ENCODE results near the gene WDFY4. TPM values are rescaled to one million over a fixed set of nuclear protein-coding genes. Genes with fewer than 3 reads are reported as not detected.

WDFY4 gene
- total and polyA plus RNA-seq, 9 of the 15 experiments (the other 6 are each of a cell fraction or from before 2014, with no cell fraction given) = 0.01 to 0.02 (median 0.01) TPM; not detected in 6

- TF ChIP-seq ZNF592 (IDR thresholded peaks at IDR 0.05) (no peak), SNIP1 (IDR thresholded peaks at IDR 0.05; ENCODE audit: low read depth) (no peak), RBM14 (IDR thresholded peaks at IDR 0.05; ENCODE audit: borderline replicate concordance, insufficient read depth, low read depth, low read length) (no peak)
Measured at GRCh38 chr10:49021685-49022084, 337.0 kb downstream of the WDFY4 start (continued).

GRCh38 chr10:49023071-49023470, 338.4 kb downstream of the WDFY4 start:
- Histone ChIP-seq H3K9me1 (ENCODE audit: control insufficient read depth, insufficient read depth, low read length) (no peaks in the 10 kb centered on the region), H3K4me2 (ENCODE audit: insufficient read depth, low read length) (no peak overlapping the region), H3K27ac (ENCODE audit: extremely low read depth, low read depth, low read length) (no peak overlapping the region), H4K20me1 (replicated peaks; ENCODE audit: control insufficient read depth, insufficient read depth, low read length) (no peaks in the 10 kb centered on the region), H3K79me2 (ENCODE audit: control insufficient read depth, insufficient read depth, low read length) (no peaks in the 10 kb centered on the region), H3K9ac (ENCODE audit: insufficient read depth in 1 of 2, low read depth in 2 of 2, low read length in 2 of 2) (no peak overlapping the region), H3K36me3 (ENCODE audit: control insufficient read depth, insufficient read depth, low read length) (no peaks in the 10 kb centered on the region), H3K4me1 (replicated peaks in 1 of 2; ENCODE audit: control insufficient read depth in 2 of 2, insufficient read depth in 2 of 2, low read length in 2 of 2) (no peaks in the 10 kb centered on the region), H3K27me3 (ENCODE audit: control insufficient read depth in 2 of 2, insufficient read depth in 2 of 2, low read length in 2 of 2) (no peaks in the 10 kb centered on the region), H2AFZ (ENCODE audit: low read depth, low read length) (no peak overlapping the region), H3K9me3 (replicated peaks; ENCODE audit: control insufficient read depth, insufficient read depth, low read depth, low read length) (no peaks in the 10 kb centered on the region), H3K4me3 (no peak overlapping the region)
- ChIA-PET CTCF (ENCODE audit: low intra/inter-chr PET ratio) (no interaction called here), POLR2A (interaction anchor here (0.6 to 1.7 kb wide), 3 partner anchors 12 to 315 kb away, joined by 3 to 6 read pairs (median 4); no protein-coding TSS in a partner anchor)
- in situ Hi-C loops (cut with MboI) = no loop called here
- FAIRE-seq = no peak
- DNase-seq (ENCODE audit: extremely low read depth in 1 of 4, low spot score in 3 of 4) = no peak
- intact Hi-C loops (cut with micrococcal nuclease) = no loop called here
- 30% methylated on average over 2 of the region's 2 CpGs for WGBS (ENCODE audit: insufficient coverage, low coverage, missing lambda C conversion rate)
- no TSS peak for BruUV-seq (replicated peaks)
- no peak for ATAC-seq
- TF ChIP-seq MLX (CRISPR knock-in tag; conservative IDR thresholded peaks at IDR 0.05) (no peak), ZBTB1 (CRISPR knock-in tag; IDR thresholded peaks at IDR 0.05; ENCODE audit: borderline replicate concordance, low read depth) (no peak), CTCFL (IDR thresholded peaks at IDR 0.05; ENCODE audit: borderline replicate concordance, insufficient read depth, low read depth, low read length, poor library complexity, severe bottlenecking) (no peak), HNRNPL (IDR thresholded peaks at IDR 0.05; ENCODE audit: low read depth, low read length) (no peak), ZBTB2 (IDR thresholded peaks at IDR 0.05) (no peak), HIVEP1 (CRISPR knock-in tag; IDR thresholded peaks at IDR 0.05) (no peak), ZNF224 (CRISPR knock-in tag; IDR thresholded peaks at IDR 0.05) (no peak)
